Midbrain (tissue), 1 donor: Measurements from ENCODE around the gene PRM1.

Experiments
- DNase-seq: peaks from one replicate; lab custom pipeline; 2025; lab: John Stamatoyannopoulos, UW

Gene PRM1

GRCh38 chr16:11273721-11274324 is 7.3 kb downstream of the PRM1 start:
- no peak for DNase-seq

GRCh38 chr16:11272921-11273720 is 8.0 kb downstream of the PRM1 start, which contains the start of gene PRM3:
Gene PRM3 (minus strand): TSS chr16:11273629. CDS start chr16:11273595, 34 bp downstream.
- no peak for DNase-seq

- DNase-seq, result no peak
These were observed 8.6 kb downstream of the PRM1 start for GRCh38 chr16:11272484-11272883.

GRCh38 chr16:11271610-11272009 is 9.5 kb downstream of the PRM1 start:
- DNase-seq, result no peak

- DNase-seq, result no peak
These were observed 10.4 kb downstream of the PRM1 start for GRCh38 chr16:11270602-11271162.

GRCh38 chr16:11268921-11269375 is 12.2 kb downstream of the PRM1 start, which contains the start of gene TNP2:
Gene TNP2 (minus strand): TSS chr16:11269325. CDS start chr16:11269262, 63 bp downstream.
- no peak for DNase-seq

- no peak for DNase-seq
These were observed 16.0 kb downstream of the PRM1 start for GRCh38 chr16:11265124-11265523.

- no peak for DNase-seq
These were observed 16.8 kb downstream of the PRM1 start for GRCh38 chr16:11264155-11264832.

GRCh38 chr16:11263737-11264136 is 17.4 kb downstream of the PRM1 start:
- DNase-seq, result no peak

- DNase-seq, result no peak
These were observed 18.2 kb downstream of the PRM1 start for GRCh38 chr16:11262915-11263314.

GRCh38 chr16:11260596-11260966 is 20.5 kb downstream of the PRM1 start:
- no peak for DNase-seq

GRCh38 chr16:11259655-11260595 is 21.2 kb downstream of the PRM1 start:
- DNase-seq, result no peak

- DNase-seq, result peak; percentile 75
These were observed 22.3 kb downstream of the PRM1 start for GRCh38 chr16:11258553-11259492.

GRCh38 chr16:11257131-11257938 is 23.8 kb downstream of the PRM1 start:
- peak; percentile 83 for DNase-seq

GRCh38 chr16:11256661-11257130 is 24.4 kb downstream of the PRM1 start:
- no peak for DNase-seq

GRCh38 chr16:11255737-11256660 is 25.1 kb downstream of the PRM1 start, which contains the start of gene SOCS1:
Gene SOCS1 (minus strand): TSS chr16:11256204. CDS start chr16:11255478, 726 bp downstream.
- peak; percentile 88 for DNase-seq

GRCh38 chr16:11254913-11255736 is 26.0 kb downstream of the PRM1 start:
- no peak for DNase-seq
